ENCODE measurements around the gene S100P.

S100P gene

DNA sequence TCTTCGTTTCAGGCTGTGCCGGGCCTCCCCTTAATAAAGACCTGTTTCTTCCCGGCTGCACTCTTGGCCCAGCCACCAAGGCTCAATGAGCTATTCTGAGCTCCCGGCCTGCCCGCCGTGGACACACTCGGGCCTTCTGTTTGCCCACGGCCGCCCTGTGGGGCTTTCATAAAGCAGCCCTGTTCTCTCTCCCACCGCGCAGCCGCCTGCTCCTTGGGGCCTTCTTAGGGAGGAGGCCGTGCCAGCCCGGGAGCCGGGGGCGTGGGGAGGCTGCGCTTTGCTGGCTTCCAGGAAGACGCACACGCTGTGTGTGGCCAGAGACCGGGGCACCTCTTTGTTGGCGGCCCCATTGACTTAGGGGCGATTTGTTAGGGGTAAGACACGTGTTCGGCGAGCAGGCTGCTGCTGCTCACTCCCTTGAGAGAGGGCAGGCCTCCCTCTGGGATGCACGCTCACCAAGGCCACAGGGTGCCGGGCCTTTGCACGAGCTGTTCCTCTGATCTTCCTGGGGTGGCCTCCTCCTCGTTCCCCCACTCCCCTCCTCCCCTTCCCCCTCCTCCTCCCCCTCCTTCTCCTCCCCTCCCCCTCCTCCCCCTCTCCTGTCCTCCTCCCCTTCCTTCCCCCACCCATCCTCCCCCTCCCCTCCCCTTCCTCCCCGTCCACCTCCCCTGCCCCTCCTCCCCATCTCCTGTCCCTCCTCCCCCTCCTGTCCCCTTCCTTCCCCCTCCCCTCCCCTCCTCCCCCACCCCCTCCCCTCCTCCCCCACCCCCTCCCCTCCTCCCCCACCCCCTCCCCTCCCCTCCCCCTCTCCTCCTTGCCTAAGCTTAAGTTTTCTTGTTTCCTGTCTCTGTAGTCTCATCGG, 33.6 kb downstream of the S100P start:
- no peak for DNase-seq

GRCh38 chr4:6727943-6728250, 34.2 kb downstream of the S100P start:
- no peak for DNase-seq

DNA sequence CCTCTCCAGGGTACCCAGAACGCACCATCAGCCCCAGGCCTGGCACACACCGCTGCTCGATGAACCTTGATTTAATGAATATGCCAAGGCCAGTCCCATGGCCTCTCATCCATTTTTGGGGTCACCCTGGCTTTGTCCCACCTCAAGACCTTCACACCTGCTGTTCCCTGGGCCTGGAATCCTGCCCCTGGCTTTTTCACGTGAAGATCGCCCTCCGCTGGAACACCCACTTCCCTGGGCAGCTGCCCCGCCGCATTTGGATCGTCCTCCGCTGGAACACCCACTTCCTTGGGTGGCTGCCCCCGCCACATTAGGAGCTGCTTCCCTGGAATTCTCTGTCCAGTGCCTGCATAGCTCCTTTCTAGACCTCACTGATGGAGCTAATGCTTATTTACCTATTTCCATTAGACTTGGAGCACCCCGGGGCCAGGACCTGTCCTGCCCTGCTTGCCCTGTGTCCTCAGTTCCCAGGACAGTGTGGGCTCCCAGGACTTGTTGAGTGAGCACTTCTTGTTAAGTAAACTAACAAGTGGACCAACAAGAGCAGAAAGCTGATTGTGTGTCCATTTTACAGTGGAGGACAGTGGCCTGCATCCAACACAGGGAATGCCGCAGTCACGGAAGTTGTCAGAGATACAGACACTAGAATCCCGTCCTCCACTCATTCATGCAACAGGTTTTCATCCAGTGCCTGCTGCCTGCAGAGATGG, 34.8 kb downstream of the S100P start:
- no peak for DNase-seq

- no peak for DNase-seq
Measured at GRCh38 chr4:6730603-6731317, 37.1 kb downstream of the S100P start.

GRCh38 chr4:6731318-6731675, 37.6 kb downstream of the S100P start:
- no peak for DNase-seq

GRCh38 chr4:6731780-6732179, 38.1 kb downstream of the S100P start:
- no peak for DNase-seq

GRCh38 chr4:6732441-6733357, 39.0 kb downstream of the S100P start:
- no peak for DNase-seq

DNA sequence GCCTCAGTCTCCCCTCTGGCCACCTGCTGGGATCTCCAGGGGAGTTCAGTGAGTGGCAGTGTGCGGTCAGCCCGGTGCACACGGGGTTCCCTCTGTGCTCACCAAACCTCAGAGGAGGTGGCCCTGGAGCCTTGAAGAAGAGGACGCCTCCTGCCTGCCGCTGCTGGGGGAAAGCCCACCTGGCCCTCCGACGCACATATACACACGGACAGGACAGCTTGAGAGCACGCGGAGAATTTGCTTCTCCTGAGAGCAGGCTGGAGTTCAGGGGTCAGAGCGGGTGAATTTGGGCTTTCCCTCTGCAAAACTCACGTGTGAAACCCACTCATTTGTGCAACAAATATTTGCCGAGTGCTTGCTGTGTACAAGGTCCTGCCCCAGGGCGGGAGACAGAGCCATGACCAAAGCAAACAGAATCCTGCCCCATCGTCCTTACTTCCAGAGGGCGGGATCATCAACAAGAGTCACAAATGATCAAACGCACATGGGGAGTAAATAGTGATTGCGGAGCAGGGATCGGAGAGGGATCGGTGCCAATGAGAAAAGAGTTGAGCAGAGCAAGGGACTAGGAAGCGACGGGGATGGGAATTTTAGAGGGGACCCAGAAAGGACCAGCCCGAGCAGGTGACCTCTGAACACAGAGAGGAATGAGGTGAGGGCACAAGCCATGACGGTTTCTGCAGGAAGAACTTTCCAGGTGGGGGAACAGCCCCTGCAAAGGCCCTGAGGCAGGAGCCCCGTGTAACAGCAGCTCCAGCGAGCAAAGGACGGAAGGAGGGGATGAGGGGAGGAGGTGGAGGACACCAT, 39.9 kb downstream of the S100P start:
- DNase-seq, result no peak

- DNase-seq, result no peak
Measured at GRCh38 chr4:6734165-6734786, 40.6 kb downstream of the S100P start.

GRCh38 chr4:6739920-6740319, 46.2 kb downstream of the S100P start:
- no peak for DNase-seq

GRCh38 chr4:6740347-6740746, 46.7 kb downstream of the S100P start:
- no peak for DNase-seq

GRCh38 chr4:6742507-6742906, 48.8 kb downstream of the S100P start:
- DNase-seq, result no peak

DNA sequence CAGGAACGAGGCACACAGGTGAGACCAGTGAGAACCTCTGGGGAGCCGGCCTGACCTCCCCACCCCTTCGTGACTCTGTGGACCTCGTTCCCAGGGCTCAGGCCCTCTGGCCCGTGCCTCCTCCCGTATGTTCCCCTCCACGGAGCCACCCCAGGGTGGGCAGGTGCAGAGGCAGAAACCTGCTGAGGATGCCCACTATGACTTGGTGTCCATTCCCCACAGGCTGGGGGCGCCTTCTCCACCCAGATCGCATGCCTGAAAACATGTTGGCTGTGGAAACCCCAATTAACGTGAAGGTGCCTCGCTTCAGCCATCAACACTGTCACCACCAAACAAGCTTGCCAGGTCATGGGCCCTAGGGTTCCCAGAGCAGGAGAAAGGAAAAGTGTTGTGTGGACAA, 49.3 kb downstream of the S100P start:
- DNase-seq, result no peak
